ENCODE results near the gene TMEM39B.
"Not testable (repeated sequence)": the region's sequence is repeated elsewhere in the genome, so short reads cannot be mapped to it uniquely, and the experiment has no call there.

Gene TMEM39B

DNA sequence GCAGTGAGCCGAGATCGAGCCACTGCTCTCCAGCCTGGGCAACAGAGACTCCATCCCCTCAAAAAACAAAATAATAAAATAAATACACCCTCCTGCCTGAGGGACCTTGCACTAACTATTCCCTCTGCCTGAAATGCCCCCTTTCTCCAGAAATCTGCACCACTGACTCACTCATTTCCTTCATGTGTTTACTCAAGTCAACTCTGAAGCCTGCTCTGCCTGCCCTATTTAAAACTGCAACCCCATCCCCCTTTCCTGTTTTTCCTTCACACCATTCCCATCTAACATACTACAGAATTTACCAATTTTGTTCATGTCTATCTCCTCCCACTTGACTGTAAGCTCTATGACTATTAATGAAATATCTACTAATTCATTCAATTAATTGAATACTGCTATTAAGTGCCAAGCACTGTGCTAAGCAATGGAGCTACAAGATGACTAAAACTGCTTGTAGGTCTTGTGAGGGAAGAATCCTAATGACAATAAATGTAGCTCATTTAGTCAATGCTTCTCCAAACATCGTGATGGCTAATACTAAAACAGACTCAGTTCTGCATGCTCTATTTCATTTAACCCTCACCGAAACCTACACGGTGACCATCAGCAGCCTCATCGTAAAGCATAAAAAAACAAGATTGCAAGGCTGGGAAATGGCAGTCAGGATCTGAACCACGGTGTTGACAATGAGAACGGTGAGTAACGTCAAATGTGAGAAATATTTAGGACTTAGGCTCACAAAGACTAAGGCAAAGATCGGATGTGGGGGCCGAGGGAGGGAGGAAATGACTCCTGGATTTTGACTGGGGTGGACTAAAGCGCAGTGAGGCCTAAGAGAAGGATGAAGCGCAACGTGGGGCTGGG lies 749 bp upstream of the TMEM39B start:
- DNase-seq: no peak

DNA sequence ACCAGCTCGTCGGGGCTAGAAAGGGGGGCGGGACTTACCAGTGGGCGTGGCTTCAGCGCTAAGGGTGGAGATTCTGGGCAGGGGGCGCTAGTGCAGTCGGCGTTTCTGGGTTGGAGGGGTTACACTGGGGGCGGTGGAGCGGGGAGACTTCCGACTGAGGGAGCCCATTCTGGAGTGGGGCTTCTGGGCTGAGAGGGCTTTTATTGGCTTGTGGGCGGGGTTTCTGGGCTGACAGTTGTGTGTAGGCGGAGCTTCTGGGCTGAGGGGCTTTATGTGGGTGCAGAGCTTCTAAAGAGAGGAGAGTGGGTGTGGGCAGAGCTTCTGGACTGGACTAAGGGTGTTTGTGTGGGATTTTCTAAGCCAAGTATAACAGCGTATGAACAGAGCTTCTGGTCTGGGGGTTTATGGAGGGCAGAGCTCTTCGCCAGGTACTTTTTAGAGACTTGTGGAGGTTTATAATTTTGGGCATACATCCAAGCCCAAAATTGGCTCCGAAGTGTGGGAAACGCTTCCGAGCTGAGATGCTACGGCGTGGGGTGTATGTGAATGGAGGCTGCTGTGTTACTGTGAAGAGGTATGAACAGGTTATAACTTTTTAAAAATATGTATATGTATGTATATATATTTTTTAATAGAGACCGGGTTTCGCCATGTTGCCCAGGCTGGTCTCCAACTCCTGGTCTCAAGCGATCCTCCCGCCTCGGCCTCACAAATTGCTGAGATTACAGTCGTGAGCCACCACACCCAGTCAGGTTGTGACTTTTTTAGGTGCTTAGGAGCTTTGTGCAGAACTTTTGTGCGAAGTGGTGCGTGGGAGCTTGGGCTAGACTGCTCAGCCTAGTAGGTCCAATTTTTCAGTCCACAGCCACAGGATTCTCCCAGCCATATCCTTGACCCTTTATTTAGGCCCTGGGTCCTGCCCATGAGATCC lies 825 bp downstream of the TMEM39B start:
- no peak for DNase-seq

DNA sequence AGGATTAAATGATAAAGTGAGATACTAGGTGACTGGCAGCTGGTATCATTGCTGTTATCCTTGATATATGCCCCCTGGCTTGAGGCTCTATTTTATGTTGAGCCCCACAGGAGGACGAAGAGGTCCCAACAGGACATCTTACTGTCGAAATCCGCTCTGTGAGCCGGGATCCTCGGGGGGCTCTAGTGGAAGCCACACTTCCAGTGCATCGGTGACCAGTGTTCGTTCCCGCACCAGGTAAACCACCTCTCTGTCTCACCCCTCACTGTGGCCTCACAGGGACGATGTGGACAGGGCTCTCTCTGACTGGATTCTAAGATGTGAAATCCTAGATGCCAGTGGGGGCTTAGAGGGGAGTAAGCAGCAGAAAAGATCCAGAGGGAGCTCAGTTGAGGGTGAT lies 2.1 kb downstream of the TMEM39B start:
- no peak for DNase-seq

DNA sequence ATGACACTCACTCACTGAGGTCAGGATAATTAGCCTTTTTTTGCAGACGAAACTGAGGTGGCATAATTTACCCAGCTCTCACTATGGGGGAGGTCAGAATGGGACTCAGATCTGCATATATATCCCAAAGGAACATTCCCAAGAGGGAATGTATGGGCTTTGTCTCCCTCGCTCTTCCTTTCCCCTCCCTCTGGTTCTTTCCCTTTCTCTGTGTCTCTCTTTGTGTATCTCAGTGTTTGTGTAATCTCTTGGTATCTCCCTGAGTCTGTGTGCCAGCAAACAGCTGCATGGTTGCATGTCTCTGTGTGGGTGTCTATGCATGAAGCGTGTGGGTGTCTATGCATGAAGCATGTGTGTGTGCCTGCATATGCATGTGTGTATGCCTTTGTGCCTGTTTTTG lies 4.7 kb downstream of the TMEM39B start:
- DNase-seq: no peak

DNA sequence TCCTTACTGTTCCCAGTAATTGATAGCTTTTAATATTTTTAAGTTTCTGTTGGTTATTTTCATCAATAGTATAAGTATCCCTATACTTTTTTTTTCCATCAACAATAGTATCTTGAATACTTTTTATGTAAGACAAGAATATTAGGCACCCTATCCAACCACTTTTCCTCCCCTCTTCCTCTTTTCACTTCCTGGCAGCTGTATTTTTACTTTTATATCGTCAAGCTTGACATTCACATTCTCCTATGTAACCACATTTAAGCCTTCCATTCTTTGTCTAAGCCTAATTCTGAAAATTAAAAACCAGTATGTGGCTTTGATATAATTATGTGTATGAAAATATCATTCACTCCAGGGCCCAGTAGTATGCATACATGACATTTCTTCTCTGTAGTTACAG lies 9.3 kb downstream of the TMEM39B start:
- DNase-seq: no peak

DNA sequence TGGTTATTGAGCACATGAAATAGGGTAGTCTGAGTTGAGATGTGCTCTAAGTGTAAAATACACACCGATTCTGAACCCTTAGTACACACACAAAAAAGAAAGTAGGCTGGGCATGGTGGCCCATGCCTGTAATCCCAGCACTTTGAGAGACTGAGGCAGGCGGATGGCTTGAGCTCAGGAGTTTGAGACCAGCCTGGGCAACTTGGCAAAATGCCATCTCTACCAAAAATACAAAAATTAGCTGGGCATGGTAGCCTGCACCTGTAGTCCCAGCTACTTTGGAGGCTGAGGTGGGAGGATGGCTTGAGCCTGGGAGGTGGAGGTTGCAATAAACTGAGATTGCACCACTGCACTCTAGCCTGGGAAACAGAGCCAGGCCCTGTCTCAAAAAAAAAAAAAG lies 13.6 kb downstream of the TMEM39B start:
- not testable (repeated sequence) for DNase-seq

DNA sequence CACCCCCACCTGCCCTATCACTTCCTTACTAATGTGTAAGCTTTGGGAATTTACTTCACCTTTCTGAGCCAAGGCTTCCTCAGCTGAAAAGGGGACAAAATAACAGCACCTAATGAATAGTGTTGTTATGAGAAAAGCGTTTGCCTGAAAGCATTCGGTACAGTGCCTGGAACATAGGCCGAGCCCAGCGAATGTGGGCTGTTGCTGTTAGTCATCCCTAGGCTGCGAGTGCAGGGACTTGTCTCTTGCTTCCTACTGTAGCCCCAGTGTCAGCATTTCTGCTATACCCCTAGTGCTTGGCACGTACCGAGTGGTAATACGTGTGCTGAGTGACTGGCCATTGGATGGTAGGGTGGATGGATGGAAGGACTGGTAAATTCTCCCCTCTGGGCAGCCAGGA lies 18.4 kb downstream of the TMEM39B start:
- DNase-seq: no peak

DNA sequence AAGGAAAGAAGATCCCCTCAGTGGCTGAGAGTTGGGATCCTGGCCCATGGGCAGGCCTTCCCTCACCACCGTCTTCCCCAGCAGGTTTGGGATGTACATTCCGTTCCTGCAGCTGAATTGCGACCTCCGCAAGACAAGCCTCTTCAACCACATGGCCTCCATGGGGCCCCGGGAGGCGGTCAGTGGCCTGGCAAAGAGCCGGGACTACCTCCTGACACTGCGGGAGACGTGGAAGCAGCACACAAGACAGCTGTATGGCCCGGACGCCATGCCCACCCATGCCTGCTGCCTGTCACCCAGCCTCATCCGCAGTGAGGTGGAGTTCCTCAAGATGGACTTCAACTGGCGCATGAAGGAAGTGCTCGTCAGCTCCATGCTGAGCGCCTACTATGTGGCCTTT lies 18.9 kb downstream of the TMEM39B start:
- no peak for DNase-seq

DNA sequence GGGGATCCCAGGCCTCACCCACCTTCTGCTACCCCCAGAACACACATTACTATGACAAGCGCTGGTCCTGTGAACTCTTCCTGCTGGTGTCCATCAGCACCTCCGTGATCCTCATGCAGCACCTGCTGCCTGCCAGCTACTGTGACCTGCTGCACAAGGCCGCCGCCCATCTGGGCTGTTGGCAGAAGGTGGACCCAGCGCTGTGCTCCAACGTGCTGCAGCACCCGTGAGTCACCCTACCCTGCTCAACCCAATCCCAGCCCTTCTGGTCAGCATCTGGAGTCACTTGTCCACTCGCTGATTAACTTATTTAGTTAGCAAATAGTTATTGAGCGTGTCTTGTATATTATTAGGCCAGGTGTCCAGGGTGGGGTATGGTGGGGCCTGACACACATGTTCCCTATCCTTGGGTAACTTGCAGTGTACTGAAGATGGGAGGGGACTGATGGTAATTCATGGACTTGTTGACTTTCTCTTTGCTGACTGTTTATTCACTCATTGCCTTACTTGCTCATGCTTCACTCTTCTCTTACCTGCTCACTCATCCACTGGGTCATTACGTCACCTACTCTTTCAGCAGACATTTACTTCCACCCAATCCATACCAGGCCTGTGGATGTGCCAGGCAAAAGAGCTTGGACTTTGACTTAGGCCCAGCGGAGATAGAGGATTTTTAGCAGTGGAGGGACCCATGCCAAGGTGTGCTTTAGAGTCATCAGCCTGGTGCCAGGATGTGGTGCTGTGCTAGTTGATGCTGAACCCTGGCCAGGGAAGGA lies 22.2 kb downstream of the TMEM39B start:
- no peak for DNase-seq

DNA sequence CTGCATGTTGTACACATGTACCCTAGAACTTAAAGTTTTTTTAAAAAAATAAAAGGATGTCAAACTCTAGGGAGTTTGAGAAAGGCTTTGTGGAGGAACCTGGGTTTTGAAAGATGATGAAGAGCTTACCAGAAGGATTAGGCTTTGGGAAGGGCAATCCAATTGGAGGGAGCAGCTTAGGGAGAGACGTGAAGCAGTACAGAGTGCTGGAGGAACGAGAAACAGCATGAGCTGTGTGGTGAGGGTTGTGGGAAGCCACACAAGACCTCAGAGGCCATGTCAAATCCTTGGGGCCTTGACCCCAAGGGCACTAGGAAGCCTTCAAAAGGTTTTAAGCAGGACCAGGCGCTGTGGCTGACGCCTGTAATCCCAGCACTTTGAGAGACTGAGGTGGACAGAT lies 26.7 kb downstream of the TMEM39B start:
- no peak for DNase-seq

DNA sequence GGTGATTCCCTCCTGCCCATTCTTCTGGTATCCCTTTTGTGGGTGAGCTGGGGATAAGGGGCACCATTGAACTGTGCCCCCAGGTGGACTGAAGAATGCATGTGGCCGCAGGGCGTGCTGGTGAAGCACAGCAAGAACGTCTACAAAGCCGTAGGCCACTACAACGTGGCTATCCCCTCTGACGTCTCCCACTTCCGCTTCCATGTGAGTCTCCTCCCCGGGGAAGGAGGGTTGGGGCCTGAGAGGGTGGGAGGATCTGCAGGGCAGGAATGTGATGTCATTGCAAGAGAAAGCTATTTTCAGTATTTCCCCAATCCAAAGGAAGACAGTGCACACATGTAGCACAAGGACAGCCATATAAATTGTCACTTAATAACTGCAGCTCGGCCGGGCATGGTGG lies 27.6 kb downstream of the TMEM39B start:
- no peak for DNase-seq

DNA sequence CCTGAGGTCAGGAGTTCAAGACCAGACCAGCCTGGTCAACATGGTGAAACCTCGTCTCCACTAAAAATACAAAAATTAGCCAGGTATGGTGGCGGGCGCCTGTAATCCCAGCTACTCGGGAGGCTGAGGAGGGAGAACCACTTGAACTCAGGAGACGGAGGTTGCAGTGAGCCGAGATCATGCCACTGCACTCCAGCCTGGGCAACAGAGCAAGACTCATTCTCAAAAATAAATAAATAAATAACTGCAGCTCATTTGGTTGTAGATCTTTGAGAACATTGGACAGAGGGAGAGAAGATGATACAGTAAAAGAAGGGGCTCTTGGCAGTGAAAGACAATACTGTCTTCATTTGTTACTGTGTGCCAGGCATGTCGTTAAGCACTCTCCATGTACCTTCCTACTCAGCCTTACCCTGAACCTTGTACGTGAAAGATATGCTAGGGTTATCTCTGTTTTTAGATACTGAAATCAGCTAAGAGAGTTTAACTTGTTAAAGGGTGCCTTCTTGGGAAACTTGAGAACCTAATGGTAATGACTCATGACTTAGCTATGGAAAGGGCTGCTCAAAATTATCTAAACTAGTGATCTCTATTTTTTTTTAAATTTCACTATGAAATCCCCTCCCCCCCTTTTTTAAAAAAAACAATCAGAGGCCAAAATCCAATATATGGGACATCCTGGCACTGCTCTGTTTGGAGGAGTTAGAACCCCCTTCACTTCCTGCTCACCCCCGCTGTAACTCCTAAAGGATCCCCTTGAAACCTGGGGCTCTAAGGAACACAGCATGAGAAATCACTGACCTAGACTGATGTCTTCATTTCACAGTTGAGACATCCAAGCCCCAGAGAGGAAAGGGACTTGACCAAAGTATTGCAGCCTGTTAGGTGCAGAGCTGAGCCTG lies 28.3 kb downstream of the TMEM39B start:
- DNase-seq: no peak

DNA sequence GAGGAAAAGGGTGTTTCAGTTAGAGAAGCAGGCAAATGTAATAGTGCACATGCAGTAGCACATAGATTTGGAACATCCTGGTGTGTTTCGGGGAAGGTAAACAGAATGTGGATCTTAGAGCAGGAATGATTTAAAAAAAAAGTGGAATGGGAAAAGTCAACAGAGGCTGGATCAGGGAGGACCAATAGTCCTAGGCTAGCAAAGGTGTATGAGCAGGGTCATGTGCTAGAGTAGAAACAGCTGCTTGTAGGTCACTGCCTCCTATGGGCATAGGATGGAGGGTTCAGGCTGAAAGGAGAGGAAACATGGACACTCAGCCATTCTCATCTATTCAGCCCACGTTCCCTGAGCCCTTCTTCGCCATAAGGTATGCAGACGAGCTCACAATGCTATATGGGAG lies 31.4 kb downstream of the TMEM39B start:
- DNase-seq: no peak

DNA sequence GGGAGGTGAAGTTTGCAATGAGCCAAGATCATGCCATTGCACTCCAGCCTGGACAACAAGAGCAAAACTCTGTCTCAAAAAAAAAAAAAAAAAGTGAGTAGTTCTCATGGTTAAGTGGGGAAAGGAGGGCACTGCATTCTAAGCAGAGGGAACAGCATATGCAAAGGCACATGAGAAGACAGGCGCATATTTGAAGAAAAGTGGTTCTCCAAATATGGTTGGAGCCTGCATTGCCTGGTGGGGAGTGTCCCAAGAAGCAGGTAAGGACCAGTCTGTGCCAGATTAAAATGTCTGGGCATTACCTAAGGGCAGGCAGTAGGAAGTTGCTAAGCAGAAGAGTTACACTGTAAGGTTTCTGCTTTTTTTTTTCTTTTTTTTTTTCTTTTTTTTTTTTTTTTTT lies 32.6 kb downstream of the TMEM39B start:
- no peak for DNase-seq

DNA sequence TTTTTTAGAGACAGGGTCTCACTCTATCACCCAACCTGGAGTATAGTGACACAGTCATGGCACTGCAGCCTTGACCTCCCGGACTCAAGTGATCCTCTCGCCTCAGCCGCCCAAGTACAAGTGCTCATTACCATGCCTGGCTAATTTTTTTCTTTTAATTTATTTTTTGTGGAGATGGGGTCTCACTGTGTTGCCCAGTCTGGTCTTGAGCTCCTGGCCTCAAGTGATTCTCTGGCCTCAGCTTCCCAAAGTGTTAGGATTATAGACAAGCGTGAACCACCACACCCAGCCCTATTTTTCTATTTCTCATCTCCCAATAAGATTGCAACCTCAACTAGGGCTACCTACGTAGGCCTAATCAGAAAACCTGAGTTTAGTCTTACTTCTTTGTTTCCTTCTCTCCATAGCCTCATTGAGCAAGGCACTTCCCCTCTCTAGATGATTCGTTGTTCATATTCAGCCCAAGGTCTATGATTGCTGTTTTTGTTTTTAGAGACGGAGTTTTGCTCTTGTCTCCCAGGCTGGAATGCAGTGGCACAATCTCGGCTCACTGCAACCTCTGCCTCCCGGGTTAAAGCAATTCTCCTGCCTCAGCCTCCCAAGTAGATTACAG lies 34.0 kb downstream of the TMEM39B start:
- no peak for DNase-seq

DNA sequence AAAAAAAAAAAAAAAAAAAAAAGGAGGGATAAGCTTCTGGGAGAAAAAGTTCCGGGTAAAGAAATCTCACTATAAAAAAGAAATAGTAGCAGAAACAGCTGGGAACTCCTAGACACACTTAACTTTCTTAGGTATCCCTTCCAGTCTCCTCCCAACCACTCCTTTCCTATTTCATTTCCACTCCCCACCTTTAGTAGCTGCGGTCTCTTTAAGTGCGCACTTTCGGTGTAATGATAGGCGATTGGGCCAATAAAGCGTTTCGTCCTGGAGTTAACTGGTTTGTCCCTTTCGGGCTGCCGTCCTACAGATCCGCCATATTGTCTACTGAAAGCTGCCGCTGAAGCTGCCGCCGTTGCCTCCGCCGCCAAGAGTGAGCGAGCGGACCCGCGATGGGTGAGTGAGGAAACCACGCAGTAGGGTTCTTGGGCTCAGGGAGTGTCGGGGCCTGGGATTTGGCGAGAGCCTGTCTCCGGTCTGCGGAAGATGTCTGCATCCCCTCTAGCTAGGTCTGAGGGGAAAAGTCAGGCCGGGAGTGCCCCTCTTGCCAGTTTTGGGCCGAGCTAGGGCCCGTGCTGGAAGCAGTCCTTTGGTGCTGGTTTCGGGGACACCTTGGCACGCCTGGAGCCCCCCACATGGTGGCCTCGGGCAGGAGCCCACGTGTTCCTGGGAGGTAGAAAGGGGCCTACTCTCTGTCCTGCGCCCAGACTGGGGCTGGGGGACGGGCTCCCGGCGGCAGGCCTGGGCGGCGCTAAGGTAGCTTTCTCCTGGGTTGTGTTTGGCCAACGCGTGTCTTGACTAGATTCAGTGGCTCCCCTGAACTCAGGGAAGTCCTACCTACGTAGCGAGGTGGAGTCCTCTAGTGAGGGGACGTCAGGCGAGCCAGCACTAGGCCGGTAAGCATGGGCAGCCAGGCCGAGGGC lies 35.3 kb downstream of the TMEM39B start, which contains the start of gene KPNA6:
KPNA6 (plus strand) TSS at position 315 of the 920 bp plus-strand sequence; CDS start at position 390, 75 bp downstream.
- peak; percentile 70 for DNase-seq

DNA sequence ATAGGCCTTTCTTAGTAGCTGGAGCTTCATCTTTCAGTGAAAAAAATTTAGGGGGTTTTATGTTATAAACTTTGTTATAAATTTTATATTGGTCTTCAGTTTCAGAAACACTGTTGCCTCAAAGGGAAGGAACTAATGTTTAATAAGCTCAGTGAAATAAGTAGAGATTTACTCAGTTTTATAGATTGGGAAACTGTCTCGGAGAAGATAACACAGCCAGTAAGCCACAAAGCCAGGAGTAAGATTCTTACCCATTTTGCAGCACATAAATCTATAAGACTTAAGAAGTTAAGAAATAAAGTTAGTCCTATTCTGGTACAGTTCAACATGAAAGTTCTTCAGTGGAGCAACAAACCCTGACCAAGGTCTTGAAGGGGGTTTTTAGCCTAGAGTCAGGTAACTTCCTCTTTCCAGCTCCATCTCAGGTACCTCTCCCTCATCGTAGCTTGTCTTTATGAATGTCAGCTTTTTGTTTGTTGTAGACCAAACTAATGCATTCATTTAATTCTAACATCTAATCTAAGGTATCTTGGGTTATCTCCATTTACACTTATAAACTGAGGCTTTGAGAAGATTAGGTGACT lies 38.4 kb downstream of the TMEM39B start:
- no peak for DNase-seq

DNA sequence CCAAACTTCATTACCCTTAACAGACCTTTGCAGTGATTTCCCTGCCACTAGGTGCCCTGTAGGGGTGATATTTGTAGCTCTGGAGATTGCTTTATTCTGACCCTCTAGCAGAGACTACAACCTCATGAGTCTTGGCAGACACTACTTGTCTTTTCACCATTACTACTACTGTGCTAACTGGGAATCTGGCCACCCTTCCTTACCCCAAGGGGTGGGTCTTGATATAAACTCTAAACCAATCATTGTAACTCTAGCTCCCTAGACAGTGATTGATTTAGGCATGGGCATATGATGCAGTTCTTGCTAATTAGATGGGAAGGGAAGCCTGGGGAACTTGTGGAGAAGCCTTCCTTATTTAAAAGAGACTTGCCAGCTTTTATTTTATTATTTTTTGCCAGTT lies 39.0 kb downstream of the TMEM39B start:
- DNase-seq: no peak

DNA sequence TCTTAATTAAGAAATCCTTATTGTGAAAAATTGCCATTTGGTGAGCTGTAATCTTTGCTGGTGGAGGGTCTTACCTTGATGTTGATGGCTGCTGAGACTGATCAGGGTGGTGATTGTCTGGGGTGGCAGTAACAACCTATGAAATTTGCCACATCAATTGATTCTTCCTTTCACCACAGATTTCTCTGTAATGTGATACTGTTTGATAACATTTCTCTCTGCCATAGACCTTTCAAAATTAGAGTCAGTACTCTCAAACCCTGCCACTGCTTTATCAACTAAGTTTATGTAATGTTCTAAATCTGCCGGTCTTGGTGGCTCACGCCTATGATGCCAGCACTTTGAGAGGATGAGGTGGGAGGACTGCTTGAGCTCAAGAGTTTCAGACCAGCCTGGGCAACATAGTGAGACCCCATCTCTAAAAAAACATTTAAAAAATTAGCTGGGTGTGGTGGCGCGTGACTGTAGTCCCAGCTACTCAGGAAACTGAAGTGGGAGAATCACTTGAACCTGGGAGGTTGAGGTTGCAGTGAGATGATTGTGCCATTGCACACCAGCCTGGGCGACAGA lies 40.2 kb downstream of the TMEM39B start:
- DNase-seq: no peak

DNA sequence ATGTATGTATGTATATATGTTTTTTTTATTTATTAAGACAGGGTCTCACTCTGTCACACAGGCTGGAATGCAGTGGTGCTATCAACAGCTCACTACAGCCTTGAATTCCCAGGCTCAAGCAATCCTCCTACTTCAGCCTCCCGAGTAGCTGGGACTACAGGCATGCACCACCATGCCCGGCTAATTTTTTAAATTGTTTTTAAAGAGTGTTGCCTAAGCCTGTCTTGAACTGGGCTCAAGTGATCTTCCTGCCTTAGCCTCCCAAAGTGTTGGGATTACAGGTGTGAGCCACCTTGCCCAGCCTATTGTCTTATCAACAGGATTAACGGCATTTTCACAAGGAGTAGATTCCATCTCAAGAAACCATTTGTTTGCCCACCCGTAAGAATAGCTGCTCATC lies 40.7 kb downstream of the TMEM39B start:
- DNase-seq: not testable (repeated sequence)

Measured in NCI-H187 treated with DMSO at 0.1 percent for 48 hours (cell line).